Mesendoderm (in vitro differentiated cells): Measurements from ENCODE around the gene HOXD4.

ENCODE experiments used
- DNase-seq: peaks from one replicate; pipeline ENCODE4 v3.0.0; 2013
- H2AK5ac ChIP-seq: 2 replicates; pipeline ENCODE4 v1.6.1; 2013; ENCODE audit warnings: low read length, inconsistent platforms
- H2BK120ac ChIP-seq: 2 replicates; pipeline ENCODE4 v1.6.1; 2013; ENCODE audit warnings: low read depth, mild to moderate bottlenecking, low read length, moderate library complexity, mixed read lengths
- H2BK15ac ChIP-seq: replicated peaks from 2 replicates; pipeline ENCODE4 v1.6.1; 2013; ENCODE audit warnings: low read depth, mild to moderate bottlenecking, moderate library complexity
- H2BK5ac ChIP-seq: 2 replicates; pipeline ENCODE4 v1.6.1; 2013; ENCODE audit warnings: low read length, inconsistent platforms
- H3K18ac ChIP-seq: 2 replicates; pipeline ENCODE4 v1.6.1; 2013; ENCODE audit warnings: mild to moderate bottlenecking, low read length, mixed read lengths
- H3K23ac ChIP-seq: one replicate; pipeline ENCODE4 v1.6.1; 2013; ENCODE audit warnings: low read length
- H3K27ac ChIP-seq: 2 replicates; pipeline ENCODE4 v1.5.1; 2013; ENCODE audit warnings: low read depth, mild to moderate bottlenecking, inconsistent platforms, low read length, moderate library complexity
- H3K27me3 ChIP-seq: 2 replicates; pipeline ENCODE4 v1.6.1; 2013; ENCODE audit warnings: low read length, control low read depth, mild to moderate bottlenecking, inconsistent platforms; ENCODE audit not compliant: insufficient read depth, poor library complexity
- H3K36me3 ChIP-seq: 2 replicates; pipeline ENCODE4 v1.6.1; 2013; ENCODE audit warnings: low read length, inconsistent platforms; ENCODE audit not compliant: control insufficient read depth, insufficient read depth
- H3K4ac ChIP-seq: one replicate; pipeline ENCODE4 v1.6.1; 2013; ENCODE audit warnings: low read depth, mild to moderate bottlenecking, low read length, moderate library complexity
- H3K4me1 ChIP-seq: 2 replicates; pipeline ENCODE4 v1.6.1; 2013; ENCODE audit warnings: low read depth, low read length, inconsistent platforms; ENCODE audit not compliant: control insufficient read depth
- H3K4me2 ChIP-seq: 2 replicates; pipeline ENCODE4 v1.6.1; 2013; ENCODE audit warnings: low read length
- H3K4me3 ChIP-seq: 2 replicates; pipeline ENCODE4 v1.5.1; 2013; ENCODE audit warnings: mild to moderate bottlenecking, low read length
- H3K56ac ChIP-seq: one replicate; pipeline ENCODE4 v1.6.1; 2013; ENCODE audit warnings: low read length
- H3K79me1 ChIP-seq: 2 replicates; pipeline ENCODE4 v1.6.1; 2013; ENCODE audit warnings: low read length, inconsistent platforms
- H3K79me2 ChIP-seq: 2 replicates; pipeline ENCODE4 v1.6.1; 2013; ENCODE audit warnings: mild to moderate bottlenecking, low read length; ENCODE audit not compliant: control insufficient read depth, insufficient read depth
- H3K9ac ChIP-seq: 2 replicates; pipeline ENCODE4 v1.6.1; 2013; ENCODE audit warnings: low read length, inconsistent platforms
- H4K5ac ChIP-seq: one replicate; pipeline ENCODE4 v1.6.1; 2013; ENCODE audit warnings: low read length
- H4K8ac ChIP-seq: one replicate; pipeline ENCODE4 v1.6.1; 2013; ENCODE audit warnings: low read depth, mild to moderate bottlenecking, control low read depth, low read length, moderate library complexity
- WGBS: extraction: QIAGEN DNeasy Blood & Tissue Kit; methylation state at CpG from one replicate; pipeline ENCODE4 v1.1.7; 2013; ENCODE audit warnings: low lambda C conversion rate, missing lambda C conversion rate; ENCODE audit not compliant: insufficient coverage; ENCODE audit errors: extremely low coverage; 5-methylcytosine and 5-hydroxymethylcytosine counted together

Gene HOXD4

DNA sequence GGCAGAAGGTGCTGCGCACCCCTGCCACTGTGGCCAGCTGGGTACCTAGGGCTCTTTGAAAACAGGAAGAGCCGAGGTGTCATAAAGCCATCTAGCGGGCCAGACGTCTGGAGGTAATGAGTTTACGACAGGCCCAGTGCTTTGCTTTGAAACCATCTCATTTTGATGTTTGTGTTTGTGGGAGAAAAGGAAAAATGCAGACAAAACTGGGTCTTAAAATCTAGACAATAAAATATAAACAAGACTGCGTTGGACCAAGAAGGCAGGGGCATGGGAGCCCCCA, 25.6 kb upstream of the HOXD4 start:
- Histone ChIP-seq H3K4me2 (no peak overlapping the region), H3K36me3 (no peaks in the 10 kb centered on the region), H2AK5ac (no peak overlapping the region), H3K4me1 (no peaks in the 10 kb centered on the region), H3K27ac (no peak overlapping the region), H3K23ac (no peak overlapping the region), H4K8ac (no peak overlapping the region), H3K56ac (no peak overlapping the region), H3K27me3 (peaks cover 84% of the 10 kb centered on the region), H3K4ac (no peak overlapping the region), H2BK120ac (no peak overlapping the region), H3K4me3 (no peak overlapping the region), H3K9ac (no peak overlapping the region), H3K79me2 (no peaks in the 10 kb centered on the region), H2BK5ac (no peak overlapping the region), H4K5ac (no peak overlapping the region), H3K79me1 (no peaks in the 10 kb centered on the region), H2BK15ac (no peak overlapping the region), H3K18ac (no peak overlapping the region)
- WGBS: no CpG with 5 or more reads among the region's 6 CpGs
- no peak for DNase-seq

- no peak for DNase-seq
- Histone ChIP-seq H2AK5ac (no peak overlapping the region), H2BK5ac (no peak overlapping the region), H3K9ac (no peak overlapping the region), H3K36me3 (no peaks in the 10 kb centered on the region), H3K79me1 (no peaks in the 10 kb centered on the region), H3K27me3 (peaks cover 81% of the 10 kb centered on the region), H3K56ac (no peak overlapping the region), H2BK15ac (no peak overlapping the region), H3K4me2 (no peak overlapping the region), H3K18ac (no peak overlapping the region), H3K4ac (no peak overlapping the region), H3K23ac (no peak overlapping the region), H4K8ac (no peak overlapping the region), H2BK120ac (no peak overlapping the region), H4K5ac (no peak overlapping the region), H3K27ac (no peak overlapping the region), H3K4me1 (no peaks in the 10 kb centered on the region), H3K4me3 (no peak overlapping the region), H3K79me2 (no peaks in the 10 kb centered on the region)
- no CpG with 5 or more reads among the region's 13 CpGs for WGBS
Measured at GRCh38 chr2:176126929-176127773, 24.2 kb upstream of the HOXD4 start.

GRCh38 chr2:176127774-176128072, 23.6 kb upstream of the HOXD4 start:
- H3K4me2 ChIP-seq: no peak overlapping the region
- peaks cover 82% of the 10 kb centered on the region for H3K27me3 ChIP-seq
- no peak overlapping the region for H3K27ac ChIP-seq
- no peak overlapping the region for H3K4ac ChIP-seq
- no peak overlapping the region for H3K4me3 ChIP-seq
- H4K8ac ChIP-seq: no peak overlapping the region
- no peaks in the 10 kb centered on the region for H3K4me1 ChIP-seq
- no peaks in the 10 kb centered on the region for H3K36me3 ChIP-seq
- DNase-seq: no peak
- H2BK120ac ChIP-seq: no peak overlapping the region
- no peak overlapping the region for H2BK15ac ChIP-seq
- no peak overlapping the region for H3K23ac ChIP-seq
- H3K18ac ChIP-seq: no peak overlapping the region
- no peaks in the 10 kb centered on the region for H3K79me1 ChIP-seq
- no peak overlapping the region for H3K9ac ChIP-seq
- H3K79me2 ChIP-seq: no peaks in the 10 kb centered on the region
- H4K5ac ChIP-seq: no peak overlapping the region
- no CpG with 5 or more reads among the region's 4 CpGs for WGBS
- no peak overlapping the region for H2BK5ac ChIP-seq
- H2AK5ac ChIP-seq: no peak overlapping the region
- no peak overlapping the region for H3K56ac ChIP-seq

- Histone ChIP-seq H3K79me1 (no peaks in the 10 kb centered on the region), H3K27ac (no peak overlapping the region), H3K4ac (no peak overlapping the region), H3K9ac (no peak overlapping the region), H4K5ac (no peak overlapping the region), H2BK15ac (no peak overlapping the region), H3K18ac (no peak overlapping the region), H3K56ac (peak overlapping the region; percentile 17), H3K79me2 (no peaks in the 10 kb centered on the region), H3K4me2 (peak overlapping the region; percentile 24), H3K4me1 (no peaks in the 10 kb centered on the region), H3K27me3 (peaks cover 82% of the 10 kb centered on the region), H4K8ac (no peak overlapping the region), H2BK120ac (no peak overlapping the region), H3K36me3 (no peaks in the 10 kb centered on the region), H3K4me3 (no peak overlapping the region), H2BK5ac (no peak overlapping the region), H3K23ac (no peak overlapping the region), H2AK5ac (no peak overlapping the region)
- peak; percentile 69 for DNase-seq
- no CpG with 5 or more reads among the region's 49 CpGs for WGBS
Measured at GRCh38 chr2:176128172-176128981, 23.0 kb upstream of the HOXD4 start.

GRCh38 chr2:176128982-176129796, 22.2 kb upstream of the HOXD4 start, which contains the start of gene HOXD8:
TSS of gene HOXD8 (plus strand) at chr2:176129705. CDS start at chr2:176130367, 662 bp downstream.
- Histone ChIP-seq H3K23ac (no peak within 1 kb of the TSS), H2BK120ac (no peak within 1 kb of the TSS), H3K4me2 (peak within 1 kb of the TSS; percentile 27), H4K8ac (no peak within 1 kb of the TSS), H3K9ac (no peak within 1 kb of the TSS), H3K4me1 (no peaks in the 10 kb centered on the region), H3K56ac (peak within 1 kb of the TSS; percentile 17), H3K4ac (no peak within 1 kb of the TSS), H3K36me3 (no peaks in the 10 kb centered on the region), H4K5ac (no peak within 1 kb of the TSS), H3K4me3 (no peak within 1 kb of the TSS), H2BK5ac (no peak within 1 kb of the TSS), H3K18ac (no peak within 1 kb of the TSS), H3K27ac (no peak within 1 kb of the TSS), H3K27me3 (peaks cover 82% of the 10 kb centered on the region), H3K79me2 (no peaks in the 10 kb centered on the region), H2BK15ac (no peak within 1 kb of the TSS), H3K79me1 (no peaks in the 10 kb centered on the region), H2AK5ac (no peak within 1 kb of the TSS)
- DNase-seq: peak; percentile 73
- no CpG with 5 or more reads among the region's 64 CpGs for WGBS
